K562 (cell line): ENCODE measurements around the gene MCCD1. TPM values are rescaled to one million over a fixed set of nuclear protein-coding genes. Genes with fewer than 3 reads are reported as not detected.
A peak's percentile ranks its signal among the peaks of the same experiment; 100 is the strongest.

Experiments
- DACH1 ChIP-seq: fragments of 450-650 bp; IDR thresholded peaks from 2 replicates; pipeline ENCODE4 v1.6.1; 2018; ENCODE audit not compliant: partially characterized antibody
- ESRRA ChIP-seq: fragments of 450-650 bp; IDR thresholded peaks from 2 replicates; pipeline ENCODE4 v1.6.1; 2014; ENCODE audit warnings: low read depth, mild to moderate bottlenecking, moderate library complexity, borderline replicate concordance
- FOSL1 ChIP-seq: fragments of 200-800 bp; sonication (Bioruptor generic); conservative IDR thresholded peaks from 2 replicates; pipeline ENCODE4 v1.6.1; 2016; ENCODE audit warnings: missing genetic modification characterization, missing compliant biosample characterization
- HNRNPUL1 ChIP-seq: fragments of 200-400 bp; formaldehyde crosslinking; IDR thresholded peaks from 2 replicates; pipeline ENCODE4 v1.6.1; 2017; ENCODE audit warnings: low read length
- MAFG ChIP-seq: fragments of 450-650 bp; conservative IDR thresholded peaks from 2 replicates; pipeline ENCODE4 v1.6.1; 2016; ENCODE audit warnings: missing genetic modification characterization, missing compliant biosample characterization
- NEUROD1 ChIP-seq: fragments of 150-350 bp; IDR thresholded peaks from 2 replicates; pipeline ENCODE4 v1.6.1; 2014; ENCODE audit warnings: borderline replicate concordance, low read length, low read depth; ENCODE audit not compliant: partially characterized antibody
- NFRKB ChIP-seq: fragments of 450-650 bp; IDR thresholded peaks from 2 replicates; pipeline ENCODE4 v1.6.1; 2016; ENCODE audit warnings: low read depth
- PATZ1 ChIP-seq: fragments of 250-450 bp; sonication (Bioruptor Pico); IDR thresholded peaks from 2 replicates; pipeline ENCODE4 v1.5.0; 2020; ENCODE audit warnings: mild to moderate bottlenecking, borderline replicate concordance
- SMARCA4 ChIP-seq: fragments of 450-650 bp; IDR thresholded peaks from 2 replicates; pipeline ENCODE4 v1.6.1; 2016
- SRSF7 ChIP-seq: fragments of 200-400 bp; formaldehyde crosslinking; optimal IDR thresholded peaks from 2 replicates; pipeline ENCODE3; 2017; ENCODE audit warnings: mild to moderate bottlenecking, low read depth, low read length
- TFAP4 ChIP-seq: sonication (generic); formaldehyde crosslinking; IDR thresholded peaks from 2 replicates; pipeline ENCODE4 v1.8.0; 2022; ENCODE audit warnings: missing genetic modification reagents, mild to moderate bottlenecking, moderate library complexity, borderline replicate concordance
- THRAP3 ChIP-seq: fragments of 450-650 bp; IDR thresholded peaks from 2 replicates; pipeline ENCODE4 v1.6.1; 2016; ENCODE audit warnings: mild to moderate bottlenecking, inconsistent platforms, borderline replicate concordance
- VEZF1 ChIP-seq: fragments of 200-800 bp; sonication (Bioruptor generic); IDR thresholded peaks from 2 replicates; pipeline ENCODE4 v1.6.1; 2017; ENCODE audit warnings: missing genetic modification characterization, missing compliant biosample characterization
- YY1 ChIP-seq, 3 experiments: IDR thresholded peaks; 2 replicates each; pipeline ENCODE4 v1.6.1; 2011; ENCODE audit warnings: low read length in 2 of 3, mild to moderate bottlenecking in 2 of 3, moderate library complexity in 2 of 3, borderline replicate concordance in 1 of 3, control low read depth in 1 of 3, low read depth in 1 of 3; ENCODE audit not compliant: insufficient read depth in 3 of 3, insufficient replicate concordance in 2 of 3, control insufficient read depth in 1 of 3, insufficient read length in 1 of 3; ENCODE audit errors: extremely low read depth in 1 of 3
- ZBTB49 ChIP-seq: sonication (generic); formaldehyde crosslinking; IDR thresholded peaks from 2 replicates; pipeline ENCODE4 v1.8.0; 2022; ENCODE audit warnings: missing genetic modification reagents, mild to moderate bottlenecking, borderline replicate concordance
- ZNF395 ChIP-seq: fragments of 200-800 bp; sonication (Bioruptor generic); IDR thresholded peaks from 2 replicates; pipeline ENCODE4 v1.6.1; 2017; ENCODE audit warnings: missing genetic modification characterization, missing compliant biosample characterization
- ZNF780A ChIP-seq: fragments of 250-450 bp; sonication (Bioruptor Pico); IDR thresholded peaks from 2 replicates; pipeline ENCODE4 v1.5.0; 2021; ENCODE audit warnings: mild to moderate bottlenecking
- polyA plus RNA-seq, 8 experiments: library from polyadenylated mRNA; depleted of rRNA in 4 of 8; stranded (reverse) in 5 of 8; unstranded in 3 of 8; fragments of >200 nt; fragmentation: Nextera tagmentation in 2 of 8; fragmentation: Illumina TruSeq in 1 of 8; extraction: Ambion mirVana in 2 of 8; extraction: Trizol in 1 of 8; gene quantifications; 2 replicates each; pipeline versions ENCODE4 v1.2.1 to v1.2.3, GENCODE V29; 2011 to 2014; ENCODE audit warnings: inconsistent platforms in 1 of 8, missing spikeins in 1 of 8
- total RNA-seq, 7 experiments: library from RNA; depleted of rRNA in 6 of 7; stranded (reverse); fragments of >200 nt in 6 of 7; fragmentation: Illumina TruSeq in 2 of 7; extraction: Trizol in 2 of 7; gene quantifications; 2 replicates each; pipeline versions ENCODE4 v1.2.1 to v1.2.3, GENCODE V29; 2011 to 2021; ENCODE audit warnings: low replicate concordance in 1 of 7

The MCCD1 gene
- total and polyA plus RNA-seq, 9 of the 15 experiments (the other 6 are each of a cell fraction or from before 2014, with no cell fraction given), result not detected

- TF ChIP-seq NEUROD1 (peak; percentile 69), YY1 (IDR thresholded peaks at IDR 0.05; ENCODE audit: borderline replicate concordance in 1 of 3, control insufficient read depth in 1 of 3, extremely low read depth in 1 of 3, insufficient read depth in 3 of 3, insufficient read length in 1 of 3, insufficient replicate concordance in 2 of 3, low read depth in 1 of 3, low read length in 2 of 3) (peak in 1 of 3 experiments; percentile 31), TFAP4 (CRISPR knock-in tag) (peak; percentile 38; the same call in 1 of the 2 replicates), FOSL1 (peak; percentile 50), MAFG (tag) (peak; percentile 70), SMARCA4 (peak; percentile 61), NFRKB (0 out of 2 replicates have a peak, but pooled peaks have one; percentile 12), ZBTB49 (no peak), HNRNPUL1 (no peak), THRAP3 (no peak), VEZF1 (peak; percentile 93), ZNF395 (CRISPR knock-in tag) (peak; percentile 46; the same call in 1 of the 2 replicates), ESRRA (0 out of 2 replicates have a peak, but pooled peaks have one; percentile 10), ZNF780A (CRISPR knock-in tag) (no peak), DACH1 (no peak), SRSF7 (no peak), PATZ1 (CRISPR knock-in tag) (peak; percentile 86; the same call in 1 of the 2 replicates)
These were observed 30.1 kb downstream of the MCCD1 start (continued) for GRCh38 chr6:31558631-31559500.
